Stimulated activated CD8-positive, alpha-beta memory T cell treated with anti-CD3 and anti-CD28 coated beads, Interleukin-12 subunit alpha, Interleukin-12 subunit beta, amount 100 ng/mL, for 4 hours (primary cell): Measurements from ENCODE around the gene AUTS2.

Experiments
- DNase-seq: peaks from one replicate; pipeline ENCODE4 v3.0.0-alpha.2; 2020; ENCODE audit warnings: low read depth

Gene AUTS2

GRCh38 chr7:70420381-70420662 lies 822.0 kb downstream of the AUTS2 start:
- DNase-seq = no peak

DNA sequence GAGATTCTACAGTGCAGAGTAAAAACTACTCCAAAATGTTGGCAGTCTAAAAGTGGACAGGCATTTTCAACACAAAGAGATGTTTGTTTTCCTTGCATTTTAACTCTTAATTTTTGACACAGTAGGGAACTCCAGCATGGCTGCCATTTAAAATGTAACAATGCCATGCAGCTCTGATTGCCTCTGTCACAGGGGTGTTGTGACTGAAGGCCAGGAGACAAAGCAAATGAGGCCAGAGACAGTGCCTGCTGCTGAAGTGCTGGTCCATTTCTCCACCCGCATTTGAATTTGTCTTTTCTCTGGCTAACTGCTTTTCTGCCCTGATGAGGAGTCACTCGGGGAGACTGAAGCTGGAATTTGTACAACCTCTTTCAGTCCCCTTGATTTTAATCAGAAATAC lies 823.0 kb downstream of the AUTS2 start:
- no peak for DNase-seq

DNA sequence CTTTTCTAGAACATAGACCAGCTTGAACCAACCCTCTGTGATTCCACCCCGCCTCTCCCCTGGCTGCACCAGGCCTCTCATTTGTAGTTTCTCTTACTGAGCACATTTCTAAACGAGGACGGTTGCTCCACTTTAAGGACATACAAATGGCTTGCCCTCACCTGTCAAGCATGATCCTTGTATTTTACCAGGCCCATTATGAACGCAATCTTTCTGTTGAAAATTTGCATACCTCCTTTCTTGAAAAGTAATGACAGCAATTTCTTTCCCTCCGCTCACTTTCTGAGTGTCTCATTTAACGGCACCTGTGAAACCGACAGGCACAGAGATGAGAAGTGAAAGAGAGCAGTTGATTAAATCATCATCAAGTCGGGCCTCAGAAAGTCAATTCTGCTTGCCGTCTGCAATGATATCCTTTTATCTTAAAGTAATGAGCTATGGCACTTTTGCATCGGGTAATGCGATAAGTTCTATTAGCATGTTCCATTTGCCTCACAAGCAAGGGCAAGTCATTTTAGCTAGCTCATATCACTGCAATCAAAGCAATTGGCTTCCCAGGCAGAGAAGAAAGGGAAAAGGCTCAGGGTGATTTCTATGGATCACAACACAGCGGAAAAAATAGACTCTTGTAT lies 828.1 kb downstream of the AUTS2 start:
- DNase-seq = no peak

GRCh38 chr7:70432567-70433001 lies 834.3 kb downstream of the AUTS2 start:
- DNase-seq = no peak

GRCh38 chr7:70434376-70434775 lies 836.1 kb downstream of the AUTS2 start:
- no peak for DNase-seq

GRCh38 chr7:70434821-70435220 lies 836.5 kb downstream of the AUTS2 start:
- no peak for DNase-seq

- no peak for DNase-seq
These were observed 837.4 kb downstream of the AUTS2 start for GRCh38 chr7:70435634-70436033.

DNA sequence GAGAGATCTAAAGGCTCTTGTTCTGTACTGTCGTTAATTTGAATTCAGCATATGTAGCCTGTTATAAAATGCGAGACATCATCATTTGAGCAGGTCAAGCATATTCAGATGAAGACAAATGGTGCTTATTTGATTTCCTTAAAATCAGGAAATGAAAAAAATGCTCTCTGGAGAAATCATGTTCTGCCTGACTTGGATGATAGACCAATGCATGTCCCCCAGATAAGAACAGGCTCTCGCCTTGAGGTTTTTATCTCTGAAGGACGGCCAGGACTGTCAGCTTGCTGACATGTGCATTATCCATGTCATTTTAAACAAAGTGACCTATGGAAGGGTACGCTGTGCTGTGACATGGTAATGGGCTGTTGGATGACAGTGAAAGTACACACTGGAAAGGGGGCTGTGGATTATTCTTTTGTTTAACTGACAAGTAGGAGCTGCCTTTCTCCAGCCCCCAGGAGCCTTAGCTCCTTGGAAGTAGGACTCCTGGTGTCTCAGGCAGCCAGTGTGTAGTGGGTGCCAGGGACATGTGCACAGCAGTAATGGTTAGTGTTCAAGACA lies 838.6 kb downstream of the AUTS2 start:
- no peak for DNase-seq

- DNase-seq = no peak
These were observed 841.4 kb downstream of the AUTS2 start for GRCh38 chr7:70439651-70440050.

GRCh38 chr7:70446448-70447143 lies 848.3 kb downstream of the AUTS2 start:
- DNase-seq = no peak

DNA sequence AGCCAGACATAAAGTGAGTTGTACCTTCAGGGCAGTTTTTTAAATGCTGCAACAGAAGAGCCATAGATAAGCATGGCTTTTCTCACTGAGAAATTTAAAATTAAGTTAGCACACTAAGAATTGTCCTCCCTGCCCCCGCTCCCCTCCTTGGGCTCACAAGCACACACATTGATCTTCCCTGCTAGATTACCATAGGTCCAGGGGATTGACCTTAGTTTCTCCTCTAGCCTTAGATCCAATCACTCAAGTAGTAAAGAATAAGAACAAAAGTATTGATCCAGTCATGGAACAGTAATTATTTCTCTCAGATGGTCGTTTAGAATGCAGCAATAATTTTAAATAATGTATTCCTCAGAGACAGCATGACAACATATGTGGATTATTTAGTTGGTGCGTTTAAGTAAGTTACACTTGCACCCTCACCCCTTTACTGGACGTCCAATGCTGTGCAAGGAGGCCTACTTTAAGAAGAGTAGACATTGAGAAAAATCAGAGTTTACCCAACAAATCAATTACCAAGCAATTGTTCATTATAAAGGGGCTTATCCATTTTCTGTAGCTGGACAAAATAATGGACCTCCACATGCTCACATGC lies 850.1 kb downstream of the AUTS2 start:
- no peak for DNase-seq

DNA sequence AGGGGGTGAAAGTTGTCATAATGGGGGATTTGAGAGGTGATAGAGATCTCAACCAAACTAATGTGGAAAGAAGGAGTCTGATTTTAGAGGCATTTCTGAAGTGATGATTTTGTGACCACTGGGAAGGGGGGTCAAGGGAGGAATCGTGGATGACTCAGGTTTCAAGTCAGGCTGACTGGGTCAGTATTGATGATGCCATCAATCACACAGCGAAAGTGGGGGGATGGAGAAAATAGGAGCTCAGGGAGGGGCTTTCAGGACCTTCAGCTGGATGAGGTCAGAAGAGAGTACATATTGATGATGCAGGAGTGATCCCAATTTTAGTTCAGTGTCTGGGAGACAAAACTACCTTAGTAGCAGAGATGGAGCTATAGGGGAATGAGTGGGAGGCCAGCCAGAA lies 852.5 kb downstream of the AUTS2 start:
- DNase-seq = no peak

GRCh38 chr7:70455925-70456324 lies 857.6 kb downstream of the AUTS2 start:
- DNase-seq = no peak

DNA sequence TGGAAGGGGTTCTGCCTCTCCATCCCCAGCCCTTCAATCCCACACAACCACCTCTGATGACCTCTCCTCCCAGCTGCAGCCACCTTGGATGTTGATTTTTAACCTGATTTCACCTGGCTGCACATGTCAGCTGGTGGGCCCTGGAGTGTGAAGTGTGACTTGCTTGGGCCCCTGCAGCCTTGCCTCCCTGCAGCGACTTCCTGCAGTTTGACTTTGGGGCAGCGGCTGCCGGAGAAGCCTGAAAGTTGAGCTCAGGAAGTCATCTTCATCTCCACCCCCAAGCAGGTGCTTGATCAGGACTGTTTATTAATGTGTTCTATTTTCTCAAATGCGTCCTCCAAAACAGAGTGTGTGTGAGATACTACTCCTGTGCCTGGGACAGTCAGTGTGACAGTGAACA lies 858.4 kb downstream of the AUTS2 start:
- DNase-seq = no peak

GRCh38 chr7:70457482-70457881 lies 859.2 kb downstream of the AUTS2 start:
- DNase-seq = no peak

DNA sequence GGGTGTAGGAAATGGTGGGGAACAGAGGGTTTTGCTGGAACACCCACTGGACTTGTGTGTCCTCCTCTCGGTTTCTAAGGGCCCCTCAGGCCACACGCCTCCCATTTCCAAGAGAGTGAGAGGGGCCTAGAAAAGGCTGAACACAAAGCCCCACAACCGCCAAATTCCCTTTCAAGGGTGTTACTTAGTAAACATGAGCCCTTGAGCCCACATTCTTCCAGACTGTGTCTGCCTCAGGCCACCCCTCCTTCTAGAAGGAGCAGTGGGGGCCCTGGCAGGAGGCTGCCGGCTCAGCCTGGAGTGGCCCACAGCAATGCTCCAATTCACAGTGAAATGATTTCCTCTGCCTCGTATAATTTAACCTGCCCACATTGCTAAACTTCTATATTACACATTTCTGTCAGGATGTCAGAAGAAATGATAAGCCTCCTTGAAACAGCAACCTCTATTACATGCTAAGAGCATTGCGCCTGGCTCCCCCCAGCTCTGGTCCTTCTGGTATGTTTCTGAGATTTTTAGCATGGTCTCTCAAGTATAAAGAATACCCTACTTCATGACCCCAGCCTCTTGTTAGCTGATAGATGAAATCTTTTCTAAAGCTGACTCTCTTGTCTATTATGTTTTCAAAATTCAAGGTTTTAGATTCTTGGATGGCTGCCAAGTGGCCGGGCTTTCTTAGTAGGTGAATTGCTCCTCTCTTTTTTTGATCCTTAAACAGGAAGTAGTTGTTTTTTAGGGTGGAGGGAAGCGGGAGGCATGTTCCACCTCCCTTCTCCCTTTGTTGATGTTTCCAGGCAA lies 859.8 kb downstream of the AUTS2 start:
- DNase-seq = no peak

GRCh38 chr7:70458745-70459144 lies 860.5 kb downstream of the AUTS2 start:
- DNase-seq = no peak

DNA sequence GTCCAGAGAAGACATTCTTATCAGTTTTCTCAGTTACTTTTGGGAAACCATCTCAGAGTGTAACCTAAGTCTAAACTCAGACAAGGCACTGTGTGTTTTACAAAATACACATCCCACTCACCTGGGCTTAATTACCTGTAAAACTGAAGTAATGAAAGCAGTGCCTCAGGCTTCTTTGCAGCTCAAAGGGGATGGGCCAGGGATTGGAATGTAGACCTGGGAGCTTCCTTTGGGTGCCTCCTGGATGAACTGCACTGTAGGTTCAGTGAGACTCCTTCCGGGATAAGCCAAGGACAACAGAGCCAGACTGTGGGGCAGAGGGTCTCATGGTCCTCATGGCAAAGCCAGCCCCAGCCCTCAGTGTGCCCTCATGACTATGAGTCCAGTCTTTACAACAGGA lies 861.3 kb downstream of the AUTS2 start:
- DNase-seq = no peak

- no peak for DNase-seq
These were observed 861.8 kb downstream of the AUTS2 start for GRCh38 chr7:70460071-70460470.

GRCh38 chr7:70460562-70460961 lies 862.3 kb downstream of the AUTS2 start:
- no peak for DNase-seq

- DNase-seq = no peak
These were observed 865.2 kb downstream of the AUTS2 start for GRCh38 chr7:70463352-70463938.

- no peak for DNase-seq
These were observed 868.6 kb downstream of the AUTS2 start for GRCh38 chr7:70466725-70467364.
